CD4-positive, alpha-beta T cell treated with Interferon gamma for 1 hour (primary cell): ENCODE data around the gene FSCN2.

ENCODE experiments used
- DNase-seq: peaks from one replicate; pipeline ENCODE4 v3.0.0-alpha.2; 2020

FSCN2 gene

GRCh38 chr17:81558941-81559806, 31.0 kb downstream of the FSCN2 start:
- no peak for DNase-seq

DNA sequence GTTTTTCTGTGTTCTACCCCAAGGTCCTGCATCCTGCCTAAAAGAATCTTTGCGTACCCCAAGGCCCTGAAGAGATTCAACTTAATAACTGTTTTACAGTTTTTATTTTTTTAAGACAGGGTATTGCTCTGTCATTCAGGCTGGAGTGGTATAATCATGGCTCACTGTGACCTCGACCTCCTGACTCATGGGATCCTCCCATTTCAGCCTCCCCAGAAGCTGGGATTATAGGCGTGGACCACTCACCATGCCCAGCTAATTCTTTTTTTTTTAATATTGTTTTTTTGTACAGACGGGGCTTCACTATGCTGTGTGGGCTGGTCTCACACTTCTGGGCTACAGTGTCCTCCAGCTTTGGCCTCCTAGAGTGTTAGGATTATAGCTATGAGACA, 33.3 kb downstream of the FSCN2 start:
- no peak for DNase-seq

DNA sequence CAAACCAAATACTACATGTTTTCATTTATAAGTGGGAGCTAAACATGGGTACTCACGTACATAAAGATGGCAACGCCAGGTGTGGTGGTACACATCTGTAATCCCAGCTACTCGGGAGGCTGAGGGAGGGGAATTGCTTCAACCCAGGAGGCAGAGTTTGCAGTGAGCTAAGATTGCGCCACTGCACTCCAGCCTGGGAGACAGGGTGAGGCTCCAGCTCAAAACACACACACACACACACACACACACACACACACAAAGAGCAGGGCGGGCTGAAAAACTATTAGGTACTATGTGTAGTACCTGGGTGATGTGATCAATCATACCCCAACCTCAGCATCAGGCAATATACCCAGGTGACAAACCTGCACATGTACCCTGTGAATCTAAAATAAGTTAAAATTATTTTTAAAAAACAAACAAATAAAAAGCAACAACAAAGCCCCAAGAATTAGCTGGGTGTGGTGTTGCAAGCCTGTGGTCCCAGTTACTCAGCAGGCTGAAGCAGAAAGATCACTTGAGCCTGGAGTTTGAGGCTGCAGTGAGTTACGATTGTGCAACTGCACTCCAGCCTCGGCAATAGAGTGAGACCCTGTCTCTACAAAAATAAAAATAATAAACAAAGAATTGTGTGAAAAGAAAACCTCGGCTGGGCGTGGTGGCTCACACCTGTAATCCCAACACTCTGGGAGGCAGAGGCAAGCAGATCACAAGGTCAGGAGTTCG, 35.8 kb downstream of the FSCN2 start:
- peak; percentile 20 for DNase-seq

GRCh38 chr17:81564778-81565177, 36.6 kb downstream of the FSCN2 start:
- no peak for DNase-seq

DNA sequence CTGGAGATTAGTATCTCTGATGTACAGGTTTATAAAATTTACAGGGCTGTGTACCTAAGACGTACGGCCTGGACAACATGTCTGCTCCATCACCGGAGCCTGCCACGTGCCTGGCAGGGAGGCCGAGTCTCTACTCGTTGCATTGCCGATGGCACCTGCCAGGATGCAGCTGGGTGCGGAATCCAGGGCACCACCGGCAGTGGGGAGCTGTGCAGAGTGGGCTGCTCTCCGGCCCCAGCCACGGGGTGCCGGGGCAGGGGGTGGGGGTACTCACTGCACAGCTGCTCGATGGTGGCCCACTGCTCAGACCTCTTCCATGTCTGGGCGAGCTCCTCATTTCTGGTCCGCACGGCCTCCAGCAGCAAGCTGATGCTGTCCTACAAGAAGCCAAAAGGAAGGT, 37.1 kb downstream of the FSCN2 start:
- no peak for DNase-seq

DNA sequence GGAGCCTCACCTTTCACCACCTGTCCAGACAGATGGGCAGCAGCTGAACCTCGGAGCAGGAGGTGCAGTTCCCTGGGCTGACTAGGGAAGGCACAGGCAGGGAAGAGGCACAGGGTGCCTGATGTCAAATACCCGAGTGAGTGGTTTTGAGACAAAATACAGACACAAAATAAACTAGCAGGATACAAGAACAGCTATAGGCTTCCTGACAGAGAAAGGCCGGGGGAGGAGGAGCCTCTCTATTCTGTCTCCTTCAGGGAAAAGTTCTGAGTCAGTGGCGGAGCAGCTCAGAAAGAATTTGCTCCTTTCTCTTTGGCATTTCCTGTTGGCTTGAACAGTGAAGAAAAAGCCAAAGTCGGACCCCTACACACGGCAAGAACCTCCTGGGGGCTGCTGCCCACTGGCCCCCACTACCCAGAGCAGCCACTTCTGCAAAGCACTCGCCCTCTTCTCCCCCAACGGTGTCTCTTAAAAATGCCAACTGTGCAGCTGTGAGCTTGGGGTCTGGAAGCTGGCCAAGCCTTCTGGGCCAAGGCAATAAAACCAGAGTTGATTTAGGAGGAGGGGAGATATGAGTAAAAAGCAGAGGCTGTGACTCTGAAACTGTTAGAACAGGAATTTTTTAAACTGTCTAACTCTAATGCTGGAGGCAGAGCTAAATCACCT, 38.4 kb downstream of the FSCN2 start:
- no peak for DNase-seq

- DNase-seq = no peak
Observed at GRCh38 chr17:81567191-81567590, 39.0 kb downstream of the FSCN2 start.

GRCh38 chr17:81568416-81568815, 40.2 kb downstream of the FSCN2 start:
- DNase-seq = no peak

DNA sequence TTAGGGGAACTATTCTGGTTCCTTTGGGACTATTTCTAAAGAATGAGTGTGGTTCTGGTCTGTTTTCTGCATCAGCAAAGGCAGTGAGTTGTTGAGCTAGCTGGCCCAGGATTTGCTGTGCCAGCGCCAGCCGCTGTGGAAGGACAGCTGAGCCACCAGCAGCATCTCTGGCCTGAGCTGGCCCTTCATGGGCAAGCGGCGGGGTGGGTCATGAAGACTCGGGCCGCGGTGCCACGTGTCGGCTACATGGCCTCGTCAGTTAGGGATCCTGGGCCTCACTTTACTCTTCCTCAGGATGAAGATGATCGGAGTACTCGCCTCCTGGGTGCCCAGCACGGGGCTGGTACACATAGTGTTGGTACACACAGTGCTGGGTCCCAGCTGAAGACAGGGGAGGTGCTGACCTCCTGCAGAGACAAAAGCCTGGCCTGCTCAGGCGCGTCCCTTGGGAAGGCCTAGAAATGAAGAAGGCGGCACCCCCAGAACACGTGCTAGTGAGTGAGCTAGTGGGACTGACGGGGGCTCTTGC, 41.9 kb downstream of the FSCN2 start:
- no peak for DNase-seq

DNA sequence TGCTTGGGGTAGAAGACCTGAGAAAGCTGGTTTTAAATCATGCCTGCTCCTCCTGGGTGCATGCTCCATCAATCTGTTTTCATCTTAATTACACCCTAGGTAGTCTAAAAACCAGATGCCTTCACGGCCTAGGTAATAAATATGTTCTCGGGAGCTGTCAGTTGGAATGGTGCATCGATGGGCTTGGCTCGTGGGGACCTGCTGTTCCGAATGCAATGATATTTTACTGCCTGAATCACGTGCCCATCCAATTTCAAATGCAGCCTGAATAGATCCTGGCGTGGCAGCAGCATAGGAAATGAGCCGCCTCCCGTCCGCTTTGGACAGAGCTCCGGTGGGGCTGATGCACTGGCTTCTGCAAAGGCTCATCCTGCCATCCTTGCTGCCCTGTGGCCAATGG, 42.8 kb downstream of the FSCN2 start:
- DNase-seq = no peak

- no peak for DNase-seq
Observed at GRCh38 chr17:81572563-81573168, 44.5 kb downstream of the FSCN2 start.

GRCh38 chr17:81573794-81574642, 45.8 kb downstream of the FSCN2 start:
- no peak for DNase-seq

DNA sequence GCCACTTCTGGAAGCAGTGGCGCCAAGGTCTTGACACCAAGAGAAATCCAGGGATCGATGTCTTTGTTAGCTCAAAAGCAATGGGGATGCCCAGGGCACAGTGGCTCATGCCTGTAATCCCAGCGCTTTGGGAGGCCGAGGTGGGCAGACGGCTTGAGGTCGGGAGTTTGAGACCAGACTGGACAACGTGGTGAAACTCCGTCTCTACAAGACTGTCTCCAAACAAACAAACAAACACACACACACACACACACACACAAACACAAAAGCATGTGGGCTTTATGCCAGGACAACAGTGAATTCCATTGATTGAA, 46.4 kb downstream of the FSCN2 start:
- DNase-seq = no peak

DNA sequence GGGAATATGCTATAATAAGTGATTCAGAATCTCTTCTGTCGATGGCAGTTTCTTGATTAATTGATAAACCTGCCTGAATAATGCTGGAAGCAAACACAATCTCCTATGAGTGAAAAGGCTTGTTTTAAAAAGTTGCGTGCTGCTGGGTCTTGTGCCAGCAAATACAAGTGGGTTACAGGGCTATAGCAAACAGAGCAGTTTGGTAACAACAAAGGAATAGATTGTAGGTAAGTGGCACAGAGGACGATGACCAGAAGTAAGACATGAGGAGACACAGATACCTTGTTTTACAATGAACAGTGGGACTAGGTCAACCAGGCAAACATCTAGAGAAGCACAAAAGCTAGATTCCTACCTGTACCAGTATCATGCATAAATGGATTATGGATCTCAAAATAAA, 47.7 kb downstream of the FSCN2 start:
- DNase-seq = no peak

GRCh38 chr17:81576621-81577277, 48.6 kb downstream of the FSCN2 start:
- DNase-seq = no peak

- DNase-seq = peak; percentile 34
Observed at GRCh38 chr17:81577278-81578000, 49.3 kb downstream of the FSCN2 start.

GRCh38 chr17:81578038-81578441, 49.9 kb downstream of the FSCN2 start:
- no peak for DNase-seq

- no peak for DNase-seq
Observed at GRCh38 chr17:81578561-81579225, 50.5 kb downstream of the FSCN2 start.

GRCh38 chr17:81579298-81579697, 51.1 kb downstream of the FSCN2 start:
- DNase-seq = no peak

- DNase-seq = no peak
Observed at GRCh38 chr17:81579821-81580321, 51.7 kb downstream of the FSCN2 start.
